CD8-positive, alpha-beta memory T cell (primary cell): ENCODE data around the gene SCRT2. TPM values are rescaled to one million over a fixed set of nuclear protein-coding genes. Genes with fewer than 3 reads are reported as not detected.

Experiments used
- CTCF ChIA-PET: fragments of 350-600 bp; sonication (Branson Sonifier 250); formaldehyde crosslinking; loops from one replicate; lab custom pipeline; 2021; ENCODE audit warnings: antibody characterized with exemption; lab: Charles Lee
- POLR2A ChIA-PET: fragments of 350-600 bp; sonication (Branson Sonifier 250); formaldehyde crosslinking; loops from one replicate; lab custom pipeline; 2021; ENCODE audit warnings: antibody characterized with exemption; lab: Charles Lee
- DNase-seq, 5 donors: peaks; one replicate each; pipeline versions ENCODE4 v3.0.0 to v3.0.0-alpha.2; 2020 to 2022; ENCODE audit warnings: mixed read lengths in 1 of 5
- H3K27ac ChIP-seq: one replicate; pipeline ENCODE4 v1.7.0; 2013; ENCODE audit warnings: low read depth, mild to moderate bottlenecking, low read length, moderate library complexity
- H3K27me3 ChIP-seq: 2 replicates; pipeline ENCODE4 v1.7.0; 2013; ENCODE audit warnings: low read length, mild to moderate bottlenecking; ENCODE audit not compliant: insufficient read depth, poor library complexity, severe bottlenecking
- H3K36me3 ChIP-seq: 2 replicates; pipeline ENCODE4 v1.7.0; 2013; ENCODE audit warnings: mild to moderate bottlenecking, low read length, moderate library complexity; ENCODE audit not compliant: insufficient read depth
- H3K4me1 ChIP-seq: 2 replicates; pipeline ENCODE4 v1.7.0; 2013; ENCODE audit warnings: mild to moderate bottlenecking, low read length, moderate library complexity; ENCODE audit not compliant: insufficient read depth
- H3K4me3 ChIP-seq: 2 replicates; pipeline ENCODE4 v1.7.0; 2013; ENCODE audit warnings: mild to moderate bottlenecking, low read length
- H3K9me3 ChIP-seq: 2 replicates; pipeline ENCODE4 v1.7.0; 2013; ENCODE audit warnings: mild to moderate bottlenecking, low read length
- H3K27ac Mint-ChIP-seq, 8 donors: one replicate each; pipeline ENCODE4 v1.8.0; 2020 to 2021; ENCODE audit warnings: mixed read lengths in 8 of 8, mild to moderate bottlenecking in 6 of 8, inconsistent platforms in 3 of 8, moderate library complexity in 3 of 8
- H3K27me3 Mint-ChIP-seq, 2 donors: one replicate each; pipeline ENCODE4 v1.8.0; 2020 to 2021; ENCODE audit warnings: mixed read lengths in 2 of 2, mild to moderate bottlenecking in 1 of 2, moderate library complexity in 1 of 2
- H3K36me3 Mint-ChIP-seq, 3 donors: one replicate each; pipeline ENCODE4 v1.8.0; 2020 to 2021; ENCODE audit warnings: mixed read lengths in 3 of 3, inconsistent platforms in 1 of 3, mild to moderate bottlenecking in 1 of 3
- H3K4me1 Mint-ChIP-seq, 3 donors: one replicate each; pipeline ENCODE4 v1.8.0; 2020 to 2021; ENCODE audit warnings: mixed read lengths in 3 of 3, inconsistent platforms in 1 of 3, mild to moderate bottlenecking in 1 of 3
- H3K4me3 Mint-ChIP-seq, 7 donors: one replicate each; pipeline ENCODE4 v1.8.0; 2020 to 2021; ENCODE audit warnings: mixed read lengths in 7 of 7, mild to moderate bottlenecking in 6 of 7, moderate library complexity in 4 of 7, inconsistent platforms in 2 of 7
- H3K9me3 Mint-ChIP-seq, 5 donors: one replicate each; pipeline ENCODE4 v1.8.0; 2020 to 2022; ENCODE audit warnings: mixed read lengths in 5 of 5, mild to moderate bottlenecking in 3 of 5, moderate library complexity in 2 of 5, inconsistent platforms in 1 of 5
- polyA plus RNA-seq: library from polyadenylated mRNA; unstranded; fragments of 300-500 nt; fragmentation: Illumina TruSeq; gene quantifications from one replicate; pipeline ENCODE4 v1.2.3, GENCODE V29; 2021
- total RNA-seq, 2 experiments: library from RNA; stranded (reverse); gene quantifications; one replicate each; pipeline ENCODE4 v1.2.3, GENCODE V29; 2021

SCRT2 gene
- total and polyA plus RNA-seq, 3 experiments from 2014 or later, result not detected

DNA sequence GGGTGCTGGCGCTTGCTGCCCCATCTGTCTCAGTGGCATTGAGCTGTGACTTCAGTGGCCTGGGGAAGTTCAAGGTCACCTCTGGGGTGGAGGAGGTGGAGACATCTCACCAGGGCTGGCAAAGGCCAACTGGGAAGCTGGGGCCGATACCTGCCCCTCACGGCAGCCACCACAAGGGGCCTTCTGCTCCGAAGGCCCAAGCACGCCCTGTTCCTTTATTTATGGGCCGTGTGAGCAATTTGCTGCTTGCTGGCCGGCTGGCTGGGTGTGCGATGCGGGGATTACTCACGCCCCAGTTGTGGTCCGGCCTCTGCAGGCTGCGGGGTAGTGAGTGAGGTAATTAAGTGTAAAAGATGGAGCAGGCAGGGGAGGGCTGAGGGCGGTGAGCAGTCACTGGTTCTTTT lies 13.2 kb upstream of the SCRT2 start:
- Histone ChIP-seq H3K4me1 (no peaks in the 10 kb centered on the region), H3K36me3 (no peaks in the 10 kb centered on the region), H3K27me3 (peaks cover 7% of the 10 kb centered on the region), H3K27ac (no peak overlapping the region), H3K4me3 (no peak overlapping the region), H3K9me3 (no peaks in the 10 kb centered on the region)
- ChIA-PET CTCF (no interaction called here), POLR2A (no interaction called here)
- H3K4me1 Mint-ChIP-seq, result no peaks in the 10 kb centered on the region
- no peaks in the 10 kb centered on the region for H3K36me3 Mint-ChIP-seq
- DNase-seq, result no peak
- no peak overlapping the region for H3K27ac Mint-ChIP-seq
- no peak overlapping the region for H3K4me3 Mint-ChIP-seq
- peaks cover 10 to 46% of the 10 kb centered on the region in 2 donors for H3K27me3 Mint-ChIP-seq
- H3K9me3 Mint-ChIP-seq, result peaks cover 0 to 2% (median 0%) of the 10 kb centered on the region in 5 donors

GRCh38 chr20:687468-688203 lies 12.0 kb upstream of the SCRT2 start:
- Mint-ChIP-seq H3K9me3 (peaks cover 0 to 2% (median 0%) of the 10 kb centered on the region in 5 donors), H3K4me1 (no peaks in the 10 kb centered on the region), H3K4me3 (no peak overlapping the region), H3K36me3 (no peaks in the 10 kb centered on the region), H3K27me3 (peaks cover 11 to 47% of the 10 kb centered on the region in 2 donors), H3K27ac (no peak overlapping the region)
- Histone ChIP-seq H3K27ac (no peak overlapping the region), H3K9me3 (no peaks in the 10 kb centered on the region), H3K4me3 (no peak overlapping the region), H3K27me3 (peaks cover 7% of the 10 kb centered on the region), H3K4me1 (no peaks in the 10 kb centered on the region), H3K36me3 (no peaks in the 10 kb centered on the region)
- CTCF ChIA-PET, result no interaction called here
- POLR2A ChIA-PET, result no interaction called here
- DNase-seq, result no peak

DNA sequence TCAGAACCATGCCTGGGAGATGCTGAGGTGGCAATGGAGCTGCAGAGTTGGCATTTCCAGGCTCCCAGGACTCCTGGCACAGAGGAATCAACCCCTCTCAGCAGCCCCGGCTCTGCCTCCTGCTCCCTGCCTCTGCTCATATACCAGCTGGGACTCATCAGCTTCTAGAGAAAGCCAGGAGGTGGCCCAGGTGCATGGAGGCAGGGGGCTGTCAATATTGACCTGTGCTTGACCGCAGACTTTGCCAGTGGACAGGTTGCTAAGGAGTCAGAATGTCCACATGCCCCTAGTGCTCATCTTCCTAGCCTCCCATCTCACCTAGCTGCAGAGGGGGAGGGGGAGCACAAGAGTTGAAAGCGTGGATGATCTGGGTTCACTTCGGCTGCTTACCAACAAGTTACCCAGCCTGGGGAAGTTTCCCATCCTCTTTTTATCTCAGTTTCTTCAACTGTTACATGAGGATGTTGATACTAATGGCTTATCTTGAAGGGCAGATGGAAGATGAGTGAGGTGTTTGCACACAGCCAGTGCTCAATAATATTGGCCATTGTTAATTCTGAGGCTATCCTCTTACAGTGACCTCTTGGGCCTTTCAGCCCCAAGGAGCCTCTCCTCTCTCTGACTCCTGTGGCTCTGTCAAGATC lies 9.2 kb upstream of the SCRT2 start:
- H3K4me3 Mint-ChIP-seq, result no peak overlapping the region
- H3K4me1 Mint-ChIP-seq, result no peaks in the 10 kb centered on the region
- H3K36me3 ChIP-seq, result no peaks in the 10 kb centered on the region
- no peaks in the 10 kb centered on the region for H3K4me1 ChIP-seq
- no peak overlapping the region for H3K27ac Mint-ChIP-seq
- CTCF ChIA-PET, result no interaction called here
- no peaks in the 10 kb centered on the region for H3K9me3 ChIP-seq
- H3K27ac ChIP-seq, result no peak overlapping the region
- peaks cover 0 to 2% (median 0%) of the 10 kb centered on the region in 5 donors for H3K9me3 Mint-ChIP-seq
- peaks cover 25 to 59% of the 10 kb centered on the region in 2 donors for H3K27me3 Mint-ChIP-seq
- DNase-seq, result no peak
- H3K27me3 ChIP-seq, result no peaks in the 10 kb centered on the region
- POLR2A ChIA-PET, result no interaction called here
- no peak overlapping the region for H3K4me3 ChIP-seq
- no peaks in the 10 kb centered on the region for H3K36me3 Mint-ChIP-seq

DNA sequence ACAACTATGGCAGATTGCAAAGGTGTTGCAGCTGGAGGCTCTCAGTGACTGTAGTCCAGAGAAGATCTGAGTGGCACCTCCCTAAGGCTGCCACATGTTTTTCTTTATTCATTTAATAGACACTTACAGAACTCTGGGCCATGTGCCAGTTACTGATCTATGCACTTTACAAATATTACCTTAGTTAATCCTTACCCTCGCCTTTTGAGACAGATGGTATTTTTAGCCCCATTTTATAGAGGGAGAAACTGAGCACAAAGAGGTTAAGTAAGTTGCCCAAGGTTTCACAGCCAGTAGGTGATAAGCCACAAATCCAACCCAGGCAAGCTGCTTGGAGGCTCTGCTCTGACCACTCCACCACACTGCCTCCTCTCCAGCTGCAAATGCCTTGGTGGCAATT lies 6.5 kb upstream of the SCRT2 start:
- Mint-ChIP-seq H3K9me3 (peaks cover 0 to 2% (median 0%) of the 10 kb centered on the region in 5 donors), H3K4me3 (no peak overlapping the region)

GRCh38 chr20:680638-681187 lies 5.1 kb upstream of the SCRT2 start:
- Mint-ChIP-seq H3K36me3 (peaks cover 0 to 1% (median 0%) of the 10 kb centered on the region in 3 donors), H3K9me3 (peaks cover 0 to 3% (median 0%) of the 10 kb centered on the region in 5 donors), H3K27me3 (peaks cover 60 to 64% of the 10 kb centered on the region in 2 donors), H3K4me3 (no peak overlapping the region), H3K27ac (no peak overlapping the region), H3K4me1 (peaks cover 3 to 5% (median 5%) of the 10 kb centered on the region in 3 donors)
- H3K4me3 ChIP-seq, result no peak overlapping the region
- H3K4me1 ChIP-seq, result peaks cover 5% of the 10 kb centered on the region
- H3K9me3 ChIP-seq, result no peaks in the 10 kb centered on the region
- CTCF ChIA-PET, result no interaction called here
- DNase-seq, result no peak
- H3K36me3 ChIP-seq, result no peaks in the 10 kb centered on the region
- POLR2A ChIA-PET, result no interaction called here
- no peak overlapping the region for H3K27ac ChIP-seq
- peaks cover 33% of the 10 kb centered on the region for H3K27me3 ChIP-seq

More for the DNA sequence above, 6.5 kb upstream of the SCRT2 start:
- peaks cover 49 to 58% of the 10 kb centered on the region in 2 donors for H3K27me3 Mint-ChIP-seq
- Histone ChIP-seq H3K27me3 (peaks cover 19% of the 10 kb centered on the region), H3K27ac (no peak overlapping the region), H3K4me1 (no peaks in the 10 kb centered on the region), H3K36me3 (no peaks in the 10 kb centered on the region), H3K4me3 (no peak overlapping the region), H3K9me3 (no peaks in the 10 kb centered on the region)
- ChIA-PET POLR2A (no interaction called here), CTCF (no interaction called here)
- no peaks in the 10 kb centered on the region for H3K4me1 Mint-ChIP-seq
- H3K27ac Mint-ChIP-seq, result no peak overlapping the region
- no peak for DNase-seq
- no peaks in the 10 kb centered on the region for H3K36me3 Mint-ChIP-seq

GRCh38 chr20:677957-678356 lies 2.4 kb upstream of the SCRT2 start:
- no peaks in the 10 kb centered on the region for H3K9me3 ChIP-seq
- H3K9me3 Mint-ChIP-seq, result peaks cover 0 to 4% (median 0%) of the 10 kb centered on the region in 5 donors
- no peak overlapping the region for H3K27ac ChIP-seq
- no peak overlapping the region for H3K27ac Mint-ChIP-seq
- peaks cover 6% of the 10 kb centered on the region for H3K4me1 ChIP-seq
- H3K27me3 ChIP-seq, result peaks cover 54% of the 10 kb centered on the region
- no peaks in the 10 kb centered on the region for H3K36me3 ChIP-seq
- no peak overlapping the region for H3K4me3 Mint-ChIP-seq
- H3K4me3 ChIP-seq, result no peak overlapping the region
- no peak for DNase-seq
- peaks cover 64 to 81% of the 10 kb centered on the region in 2 donors for H3K27me3 Mint-ChIP-seq
- POLR2A ChIA-PET, result no interaction called here
- CTCF ChIA-PET, result interaction anchor here (0.9 kb wide), 1 partner anchor 15 kb away, joined by 3 read pairs; no protein-coding TSS in a partner anchor
- peaks cover 0 to 1% (median 0%) of the 10 kb centered on the region in 3 donors for H3K36me3 Mint-ChIP-seq
- peaks cover 3 to 6% (median 6%) of the 10 kb centered on the region in 3 donors for H3K4me1 Mint-ChIP-seq

GRCh38 chr20:676967-677366 lies 1.4 kb upstream of the SCRT2 start:
- H3K4me1 ChIP-seq, result peaks cover 6% of the 10 kb centered on the region
- DNase-seq, result no peak
- no peaks in the 10 kb centered on the region for H3K36me3 ChIP-seq
- no peaks in the 10 kb centered on the region for H3K9me3 ChIP-seq
- Mint-ChIP-seq H3K4me1 (peaks cover 3 to 9% (median 6%) of the 10 kb centered on the region in 3 donors), H3K36me3 (peaks cover 0 to 1% (median 0%) of the 10 kb centered on the region in 3 donors), H3K9me3 (peaks cover 0 to 4% (median 0%) of the 10 kb centered on the region in 5 donors), H3K4me3 (no peak overlapping the region), H3K27me3 (peaks cover 64 to 83% of the 10 kb centered on the region in 2 donors), H3K27ac (no peak overlapping the region)
- CTCF ChIA-PET, result no interaction called here
- no peak overlapping the region for H3K4me3 ChIP-seq
- peaks cover 55% of the 10 kb centered on the region for H3K27me3 ChIP-seq
- H3K27ac ChIP-seq, result no peak overlapping the region
- POLR2A ChIA-PET, result no interaction called here
